ENCODE data around the gene XIRP2. TPM values are rescaled to one million over a fixed set of nuclear protein-coding genes. Genes with fewer than 3 reads are reported as not detected.

XIRP2 gene
- total and polyA plus RNA-seq, 2 of the 13 experiments (the other 11 are each of a cell fraction or from before 2014, with no cell fraction given): 0.04 to 0.05 TPM

DNA sequence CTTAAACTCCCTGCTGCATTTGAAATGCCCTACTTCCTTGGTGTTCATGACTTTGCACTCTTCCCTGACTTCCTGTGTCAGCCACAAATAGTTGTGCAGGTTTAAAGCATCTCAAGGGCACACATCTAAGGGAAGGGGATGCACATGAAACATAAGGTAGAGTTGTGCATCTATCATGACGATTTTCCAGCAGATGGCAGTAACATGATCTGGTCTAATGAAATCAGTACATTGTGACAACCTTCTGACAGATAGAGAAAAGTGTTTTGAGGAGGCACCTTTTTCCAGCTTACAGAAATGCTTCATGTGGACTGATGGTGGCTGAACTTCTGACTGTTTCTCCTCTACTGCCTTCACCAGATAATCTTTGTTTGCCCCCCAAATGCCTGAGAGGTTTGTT, 238.9 kb downstream of the XIRP2 start:
- peak; percentile 34 for FAIRE-seq
- in situ Hi-C loops (cut with HindIII; ENCODE audit: extremely low pct_ligation_motif_present, low pct_unique_long_range_greater_than_20kb) (loop anchor here (25.0 kb wide), 1 partner anchor 985 kb away; no protein-coding TSS in a partner anchor), intact Hi-C loops (cut with micrococcal nuclease; ENCODE audit: unreplicated experiment) (loop anchor here (2.0 kb wide), 1 partner anchor 86 kb away; no protein-coding TSS in a partner anchor)
- POLR2A ChIA-PET: no interaction called here
- no peak overlapping the region for H3K4me3 ChIP-seq (replicated peaks in 1 of 3; ENCODE audit: insufficient read depth in 1 of 3, low read depth in 2 of 3, low read length in 3 of 3)
- DNase-seq (ENCODE audit: low spot score): peak; percentile 33
- no peak overlapping the region for H2AFZ ChIP-seq (ENCODE audit: low read length)
- H3K27me3 ChIP-seq (ENCODE audit: control insufficient read depth in 1 of 2, insufficient read depth in 2 of 2, low read length in 2 of 2): no peaks in the 10 kb centered on the region
- H3K4me2 ChIP-seq (ENCODE audit: low read depth, low read length): no peak overlapping the region
- H3K9me3 ChIP-seq (ENCODE audit: low read length): no peaks in the 10 kb centered on the region
- no peak overlapping the region for H3K27ac ChIP-seq (ENCODE audit: extremely low read length, insufficient read depth, low read length)
- no peaks in the 10 kb centered on the region for H3K4me1 ChIP-seq (ENCODE audit: insufficient read depth, low read length)
- H3K79me2 ChIP-seq (ENCODE audit: insufficient read depth, low read length): no peaks in the 10 kb centered on the region
- WGBS (ENCODE audit: low lambda C conversion rate): 0% methylated on average over 1 of the region's 1 CpG
- no peaks in the 10 kb centered on the region for H4K20me1 ChIP-seq (ENCODE audit: insufficient read depth, low read length)
- no peaks in the 10 kb centered on the region for H3K36me3 ChIP-seq (replicated peaks in 1 of 2; ENCODE audit: control insufficient read depth in 1 of 2, insufficient read depth in 2 of 2, low read length in 2 of 2)
- CTCF ChIA-PET (ENCODE audit: low intra/inter-chr PET ratio, low total read pairs): no interaction called here
- peak; percentile 76 for ATAC-seq
- no peak overlapping the region for H3K9ac ChIP-seq (ENCODE audit: insufficient read depth, low read depth, low read length)
- BruUV-seq (replicated peaks): no TSS peak
- 0 out of 2 replicates have a peak, but pooled peaks have one; percentile 18 for TF ChIP-seq ARID3A (IDR thresholded peaks at IDR 0.05; ENCODE audit: low read depth, low read length)
- TF ChIP-seq STAG1 (CRISPR knock-in tag; IDR thresholded peaks at IDR 0.05): peak; percentile 39
- TF ChIP-seq ZNF441 (CRISPR knock-in tag; IDR thresholded peaks at IDR 0.05; ENCODE audit: borderline replicate concordance): no peak
- TF ChIP-seq TMF1 (CRISPR knock-in tag; IDR thresholded peaks at IDR 0.05; ENCODE audit: low read depth): no peak
- TF ChIP-seq NFIB (CRISPR knock-in tag; IDR thresholded peaks at IDR 0.05; ENCODE audit: borderline replicate concordance): no peak
- TF ChIP-seq, protein P1, sequence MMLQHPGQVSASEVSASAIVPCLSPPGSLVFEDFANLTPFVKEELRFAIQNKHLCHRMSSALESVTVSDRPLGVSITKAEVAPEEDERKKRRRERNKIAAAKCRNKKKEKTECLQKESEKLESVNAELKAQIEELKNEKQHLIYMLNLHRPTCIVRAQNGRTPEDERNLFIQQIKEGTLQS (CRISPR knock-in tag; IDR thresholded peaks at IDR 0.05): no peak
- TF ChIP-seq TFDP2 (CRISPR knock-in tag; IDR thresholded peaks at IDR 0.05): no peak
- TF ChIP-seq HMG20B (CRISPR knock-in tag; conservative IDR thresholded peaks at IDR 0.05): no peak
- no peak for TF ChIP-seq RNF2 (conservative IDR thresholded peaks at IDR 0.05; ENCODE audit: low read depth)
- TF ChIP-seq SAP130 (CRISPR knock-in tag; IDR thresholded peaks at IDR 0.05; ENCODE audit: low read depth): no peak
- TF ChIP-seq XRCC5 (optimal IDR thresholded peaks at IDR 0.05; ENCODE audit: low read length): no peak
- TF ChIP-seq ZNF430 (CRISPR knock-in tag; IDR thresholded peaks at IDR 0.05): no peak
- TF ChIP-seq, protein P2, sequence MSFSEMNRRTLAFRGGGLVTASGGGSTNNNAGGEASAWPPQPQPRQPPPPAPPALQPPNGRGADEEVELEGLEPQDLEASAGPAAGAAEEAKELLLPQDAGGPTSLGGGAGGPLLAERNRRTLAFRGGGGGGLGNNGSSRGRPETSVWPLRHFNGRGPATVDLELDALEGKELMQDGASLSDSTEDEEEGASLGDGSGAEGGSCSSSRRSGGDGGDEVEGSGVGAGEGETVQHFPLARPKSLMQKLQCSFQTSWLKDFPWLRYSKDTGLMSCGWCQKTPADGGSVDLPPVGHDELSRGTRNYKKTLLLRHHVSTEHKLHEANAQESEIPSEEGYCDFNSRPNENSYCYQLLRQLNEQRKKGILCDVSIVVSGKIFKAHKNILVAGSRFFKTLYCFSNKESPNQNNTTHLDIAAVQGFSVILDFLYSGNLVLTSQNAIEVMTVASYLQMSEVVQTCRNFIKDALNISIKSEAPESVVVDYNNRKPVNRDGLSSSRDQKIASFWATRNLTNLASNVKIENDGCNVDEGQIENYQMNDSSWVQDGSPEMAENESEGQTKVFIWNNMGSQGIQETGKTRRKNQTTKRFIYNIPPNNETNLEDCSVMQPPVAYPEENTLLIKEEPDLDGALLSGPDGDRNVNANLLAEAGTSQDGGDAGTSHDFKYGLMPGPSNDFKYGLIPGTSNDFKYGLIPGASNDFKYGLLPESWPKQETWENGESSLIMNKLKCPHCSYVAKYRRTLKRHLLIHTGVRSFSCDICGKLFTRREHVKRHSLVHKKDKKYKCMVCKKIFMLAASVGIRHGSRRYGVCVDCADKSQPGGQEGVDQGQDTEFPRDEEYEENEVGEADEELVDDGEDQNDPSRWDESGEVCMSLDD (CRISPR knock-in tag; IDR thresholded peaks at IDR 0.05; ENCODE audit: borderline replicate concordance): no peak
- TF ChIP-seq ZNF720 (CRISPR knock-in tag; IDR thresholded peaks at IDR 0.05): no peak
- no peak for TF ChIP-seq ZNF629 (CRISPR knock-in tag; conservative IDR thresholded peaks at IDR 0.05)
- TF ChIP-seq ZNF143 (CRISPR knock-in tag; IDR thresholded peaks at IDR 0.05): no peak
- TF ChIP-seq ZNF570 (CRISPR knock-in tag; IDR thresholded peaks at IDR 0.05; ENCODE audit: borderline replicate concordance): no peak
- TF ChIP-seq SNAI1 (CRISPR knock-in tag; IDR thresholded peaks at IDR 0.05; ENCODE audit: borderline replicate concordance): no peak
- no peak for TF ChIP-seq ATAD3A (CRISPR knock-in tag; IDR thresholded peaks at IDR 0.05)
